ENCODE results near the gene LMNA. TPM values are rescaled to one million over a fixed set of nuclear protein-coding genes. Genes with fewer than 3 reads are reported as not detected.

The LMNA gene
- total and polyA plus RNA-seq, 4 donors, result 60.4 to 160 (median 97.2) TPM

GRCh38 chr1:156089704-156090103 is 24.8 kb upstream of the LMNA start:
- DNase-seq (ENCODE audit: low spot score), result no peak
- Histone ChIP-seq H3K4me3 (ENCODE audit: low read depth in 1 of 3, low read length in 3 of 3) (no peak overlapping the region), H3K9ac (ENCODE audit: low read depth in 1 of 2, low read length in 2 of 2) (no peak overlapping the region), H3K27me3 (ENCODE audit: control insufficient read depth in 4 of 4, insufficient read depth in 4 of 4, low read length in 3 of 4) (no peaks in the 10 kb centered on the region), H3K27ac (ENCODE audit: low read depth in 1 of 2, low read length in 2 of 2) (no peak overlapping the region), H3K9me3 (ENCODE audit: control insufficient read depth in 4 of 4, low read length in 3 of 4) (no peaks in the 10 kb centered on the region), H3K36me3 (ENCODE audit: control insufficient read depth in 4 of 4, insufficient read depth in 3 of 4, low read depth in 1 of 4, low read length in 3 of 4) (no peaks in the 10 kb centered on the region), H3K4me1 (ENCODE audit: control insufficient read depth in 4 of 4, insufficient read depth in 4 of 4, low read length in 3 of 4) (peaks cover 0 to 17% (median 10%) of the 10 kb centered on the region in 4 donors)
- TF ChIP-seq CTCF (IDR thresholded peaks at IDR 0.05; ENCODE audit: low read depth, low read length, missing input control) (no peak), FOXA1 (IDR thresholded peaks at IDR 0.05) (no peak), RXRA (IDR thresholded peaks at IDR 0.05) (no peak), ZBTB33 (IDR thresholded peaks at IDR 0.05) (no peak), SP1 (IDR thresholded peaks at IDR 0.05) (no peak), HNF4G (IDR thresholded peaks at IDR 0.05) (no peak), GABPA (IDR thresholded peaks at IDR 0.05 in 1 of 2, conservative IDR thresholded peaks at IDR 0.05 in 1 of 2) (no peak), EGR1 (IDR thresholded peaks at IDR 0.05; ENCODE audit: low read depth in 2 of 2) (no peak), TAF1 (conservative IDR thresholded peaks at IDR 0.05) (no peak), JUND (IDR thresholded peaks at IDR 0.05) (no peak), RAD21 (IDR thresholded peaks at IDR 0.05) (no peak), REST (IDR thresholded peaks at IDR 0.05) (no peak), NR2F2 (IDR thresholded peaks at IDR 0.05) (no peak), ATF3 (IDR thresholded peaks at IDR 0.05) (no peak), HNF4A (conservative IDR thresholded peaks at IDR 0.05) (no peak), MAX (IDR thresholded peaks at IDR 0.05) (no peak), YY1 (IDR thresholded peaks at IDR 0.05) (no peak), FOXA2 (IDR thresholded peaks at IDR 0.05) (no peak)
- WGBS, result 78% methylated on average over 6 of the region's 6 CpGs

Data from liver (tissue), 9 donors.